ENCODE results near the gene BBLN. TPM values are rescaled to one million over a fixed set of nuclear protein-coding genes. Genes with fewer than 3 reads are reported as not detected.

BBLN gene
- total RNA-seq, 1 experiment from 2014 or later = 154 TPM

DNA sequence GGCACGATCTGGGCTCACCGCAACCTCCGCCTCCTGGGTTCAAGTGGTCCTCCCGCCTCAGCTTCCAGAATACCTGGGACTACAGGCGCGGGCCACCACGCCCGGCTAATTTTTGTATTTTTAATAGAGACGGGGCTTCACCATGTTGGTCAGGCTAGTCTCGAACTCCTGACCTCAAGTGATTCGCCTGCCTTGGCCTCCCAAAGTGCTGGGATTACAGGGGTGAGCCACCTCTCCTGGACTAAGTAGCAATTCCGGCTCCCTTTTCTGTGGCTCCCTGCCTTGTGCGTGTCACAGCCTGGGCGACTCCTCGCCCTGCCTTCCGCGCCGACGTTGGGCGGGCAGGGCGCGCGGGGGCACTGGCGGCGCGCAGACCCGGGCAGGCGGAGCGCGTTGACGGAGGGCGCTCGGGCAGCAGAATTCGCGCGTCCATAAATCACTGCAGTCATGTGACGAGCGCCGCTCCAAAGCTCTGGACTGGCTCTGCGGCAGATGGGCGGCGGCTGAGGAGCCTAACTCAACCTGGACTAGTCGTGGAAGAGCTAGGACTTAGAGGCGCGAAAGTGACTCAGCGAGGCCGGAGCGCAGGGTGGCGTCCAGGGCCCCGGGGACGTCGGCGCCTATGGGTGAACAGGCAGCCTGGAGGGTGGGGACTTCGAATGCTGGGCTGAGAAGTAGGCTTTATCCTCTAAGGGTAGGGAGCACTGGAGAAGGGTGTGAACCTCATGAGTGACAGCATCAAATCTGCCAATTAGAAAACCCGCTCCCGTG is 32.7 kb downstream of the BBLN start:
- TF ChIP-seq EZH2 (IDR thresholded peaks at IDR 0.05; ENCODE audit: low read depth) = no peak
- TF ChIP-seq, protein P1, sequence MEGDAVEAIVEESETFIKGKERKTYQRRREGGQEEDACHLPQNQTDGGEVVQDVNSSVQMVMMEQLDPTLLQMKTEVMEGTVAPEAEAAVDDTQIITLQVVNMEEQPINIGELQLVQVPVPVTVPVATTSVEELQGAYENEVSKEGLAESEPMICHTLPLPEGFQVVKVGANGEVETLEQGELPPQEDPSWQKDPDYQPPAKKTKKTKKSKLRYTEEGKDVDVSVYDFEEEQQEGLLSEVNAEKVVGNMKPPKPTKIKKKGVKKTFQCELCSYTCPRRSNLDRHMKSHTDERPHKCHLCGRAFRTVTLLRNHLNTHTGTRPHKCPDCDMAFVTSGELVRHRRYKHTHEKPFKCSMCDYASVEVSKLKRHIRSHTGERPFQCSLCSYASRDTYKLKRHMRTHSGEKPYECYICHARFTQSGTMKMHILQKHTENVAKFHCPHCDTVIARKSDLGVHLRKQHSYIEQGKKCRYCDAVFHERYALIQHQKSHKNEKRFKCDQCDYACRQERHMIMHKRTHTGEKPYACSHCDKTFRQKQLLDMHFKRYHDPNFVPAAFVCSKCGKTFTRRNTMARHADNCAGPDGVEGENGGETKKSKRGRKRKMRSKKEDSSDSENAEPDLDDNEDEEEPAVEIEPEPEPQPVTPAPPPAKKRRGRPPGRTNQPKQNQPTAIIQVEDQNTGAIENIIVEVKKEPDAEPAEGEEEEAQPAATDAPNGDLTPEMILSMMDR (conservative IDR thresholded peaks at IDR 0.05) = no peak
- Histone ChIP-seq H2AFZ (peak overlapping the region; percentile 70), H3F3A (ENCODE audit: insufficient read depth, low read depth) (peaks cover 23% of the 10 kb centered on the region), H3K9me3 (ENCODE audit: insufficient read depth, low read depth) (no peaks in the 10 kb centered on the region), H3K36me3 (ENCODE audit: low read depth) (0 out of 2 replicates have a peak, but pooled peaks cover 5% of the 10 kb centered on the region), H3K27ac (peak overlapping the region; percentile 77), H3K4me2 (peak overlapping the region; percentile 87), H3K4me1 (replicated peaks; ENCODE audit: insufficient read depth) (peaks cover 16% of the 10 kb centered on the region), H4K20me1 (ENCODE audit: insufficient read depth) (no peaks in the 10 kb centered on the region), H3K4me3 (peak overlapping the region; percentile 83; the same call in 1 of the 2 replicates), H3K9me2 (ENCODE audit: insufficient read depth) (no peaks in the 10 kb centered on the region), H3K79me2 (ENCODE audit: low read depth) (0 out of 2 replicates have a peak, but pooled peaks cover 4% of the 10 kb centered on the region), H3K27me3 (ENCODE audit: insufficient read depth, low read depth) (no peaks in the 10 kb centered on the region)
- intact Hi-C loops (cut with micrococcal nuclease; ENCODE audit: unreplicated experiment) = loop anchor here (1.0 to 5.0 kb wide), 4 partner anchors 15 to 150 kb away; partner anchors contain the start of genes LCN2 and SLC27A4
- ChIA-PET POLR2A (ENCODE audit: unreplicated experiment) (interaction anchor here (0.6 to 0.9 kb wide), 7 partner anchors 11 to 795 kb away, joined by 3 to 6 read pairs (median 3); partner anchors contain the start of genes SLC25A25 and SLC27A4), CTCF (interaction anchor here (1.0 to 1.2 kb wide), 2 partner anchors 68 to 228 kb away, joined by 3 to 11 read pairs; partner anchors contain the start of gene CERCAM)
- DNase-seq = peak; percentile 96 to 97
- TSS peak; percentile 39 for BruUV-seq (replicated peaks)

DNA sequence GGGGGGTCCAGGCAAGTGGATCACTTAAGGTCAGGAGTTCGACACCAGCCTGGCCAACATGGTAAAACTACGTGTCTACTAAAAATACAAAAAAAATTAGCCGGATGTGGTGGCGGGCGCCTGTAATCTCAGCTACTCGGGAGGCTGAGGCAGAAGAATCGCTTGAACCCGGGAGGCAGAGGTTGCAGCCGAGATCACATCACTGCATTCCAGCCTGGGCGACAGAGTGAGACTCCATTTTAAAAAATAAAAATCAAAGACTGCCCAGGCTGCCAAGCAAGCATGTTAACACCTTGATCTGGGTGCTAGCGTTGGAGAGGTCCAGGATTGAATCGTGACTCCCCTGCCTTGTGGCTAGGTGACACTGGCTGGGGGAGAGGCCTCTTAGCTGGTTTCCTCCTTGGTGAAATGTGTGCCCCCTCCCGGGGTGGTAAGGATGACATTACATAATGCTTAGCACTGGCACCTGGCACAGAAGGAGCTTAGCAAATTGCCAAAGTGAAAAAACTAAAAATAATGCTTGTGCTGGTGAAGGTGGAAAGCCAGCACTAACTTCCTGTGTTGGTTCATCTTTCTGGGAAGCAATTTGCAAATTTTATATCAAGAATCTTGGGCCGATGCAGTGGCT is 33.5 kb downstream of the BBLN start:
- no peak overlapping the region for H2AFZ ChIP-seq
- peaks cover 23% of the 10 kb centered on the region for H3F3A ChIP-seq (ENCODE audit: insufficient read depth, low read depth)
- H3K27me3 ChIP-seq (ENCODE audit: insufficient read depth, low read depth) = no peaks in the 10 kb centered on the region
- peaks cover 16% of the 10 kb centered on the region for H3K4me1 ChIP-seq (replicated peaks; ENCODE audit: insufficient read depth)
- TF ChIP-seq, protein P1 (conservative IDR thresholded peaks at IDR 0.05) = no peak
- TF ChIP-seq EZH2 (IDR thresholded peaks at IDR 0.05; ENCODE audit: low read depth) = no peak
- 0 out of 2 replicates have a peak, but pooled peaks cover 4% of the 10 kb centered on the region for H3K79me2 ChIP-seq (ENCODE audit: low read depth)
- ChIA-PET POLR2A (ENCODE audit: unreplicated experiment) (interaction anchor here (0.6 to 0.9 kb wide), 6 partner anchors 10 to 796 kb away, joined by 3 to 6 read pairs (median 3); partner anchors contain the start of gene SLC27A4), CTCF (interaction anchor here (1.0 to 1.2 kb wide), 2 partner anchors 69 to 227 kb away, joined by 3 to 11 read pairs; partner anchors contain the start of gene CERCAM)
- H4K20me1 ChIP-seq (ENCODE audit: insufficient read depth) = no peaks in the 10 kb centered on the region
- DNase-seq = no peak
- H3K9me2 ChIP-seq (ENCODE audit: insufficient read depth) = no peaks in the 10 kb centered on the region
- H3K36me3 ChIP-seq (ENCODE audit: low read depth) = 0 out of 2 replicates have a peak, but pooled peaks cover 5% of the 10 kb centered on the region
- H3K4me3 ChIP-seq = peak overlapping the region; percentile 83; the same call in 1 of the 2 replicates
- H3K9me3 ChIP-seq (ENCODE audit: insufficient read depth, low read depth) = no peaks in the 10 kb centered on the region
- H3K27ac ChIP-seq = peak overlapping the region; percentile 77
- BruUV-seq (replicated peaks) = no TSS peak
- intact Hi-C loops (cut with micrococcal nuclease; ENCODE audit: unreplicated experiment) = loop anchor here (1.0 to 5.0 kb wide), 3 partner anchors 46 to 149 kb away; partner anchors contain the start of genes LCN2 and SLC27A4
- peak overlapping the region; percentile 87 for H3K4me2 ChIP-seq

Measured in PC-9 (cell line).